Activated T-helper 17 cell treated with anti-CD3 and anti-CD28 coated beads, Interleukin-2, amount 50 U/mL, for 72 hours (primary cell): Measurements from ENCODE around the gene CAPS2. TPM values are rescaled to one million over a fixed set of nuclear protein-coding genes. Genes with fewer than 3 reads are reported as not detected.
A peak's percentile ranks its signal among the peaks of the same experiment; 100 is the strongest.
"Not testable (repeated sequence)": the region's sequence is repeated elsewhere in the genome, so short reads cannot be mapped to it uniquely, and the experiment has no call there.

Experiments used
- ATAC-seq: fragments of 150-1000 bp; cut with Tn5 transposase; replicated peaks from 2 replicates; pipeline ENCODE4 v1.10.0; 2021; ENCODE audit warnings: mild to moderate bottlenecking, moderate library complexity
- H3K27ac Mint-ChIP-seq: one replicate; pipeline ENCODE4 v1.8.0; 2022; ENCODE audit warnings: mixed read lengths
- H3K27me3 Mint-ChIP-seq: one replicate; pipeline ENCODE4 v1.8.0; 2022; ENCODE audit warnings: mixed read lengths
- H3K36me3 Mint-ChIP-seq: one replicate; pipeline ENCODE4 v1.8.0; 2022; ENCODE audit warnings: low read depth, mild to moderate bottlenecking, mixed read lengths
- H3K4me1 Mint-ChIP-seq: one replicate; pipeline ENCODE4 v1.8.0; 2022; ENCODE audit warnings: mixed read lengths
- H3K4me3 Mint-ChIP-seq: one replicate; pipeline ENCODE4 v1.8.0; 2022; ENCODE audit warnings: mild to moderate bottlenecking, mixed read lengths
- H3K9me3 Mint-ChIP-seq: one replicate; pipeline ENCODE4 v1.8.0; 2022; ENCODE audit warnings: mixed read lengths
- total RNA-seq, 2 donors: library from RNA; stranded (reverse); gene quantifications; one replicate each; pipeline ENCODE4 v1.2.3, GENCODE V29; 2022

Gene CAPS2
- 10 to 100 TPM in 1 of 2 donors, 1 to 10 TPM in 1; 6.0 to 11.1 TPM for total RNA-seq

DNA sequence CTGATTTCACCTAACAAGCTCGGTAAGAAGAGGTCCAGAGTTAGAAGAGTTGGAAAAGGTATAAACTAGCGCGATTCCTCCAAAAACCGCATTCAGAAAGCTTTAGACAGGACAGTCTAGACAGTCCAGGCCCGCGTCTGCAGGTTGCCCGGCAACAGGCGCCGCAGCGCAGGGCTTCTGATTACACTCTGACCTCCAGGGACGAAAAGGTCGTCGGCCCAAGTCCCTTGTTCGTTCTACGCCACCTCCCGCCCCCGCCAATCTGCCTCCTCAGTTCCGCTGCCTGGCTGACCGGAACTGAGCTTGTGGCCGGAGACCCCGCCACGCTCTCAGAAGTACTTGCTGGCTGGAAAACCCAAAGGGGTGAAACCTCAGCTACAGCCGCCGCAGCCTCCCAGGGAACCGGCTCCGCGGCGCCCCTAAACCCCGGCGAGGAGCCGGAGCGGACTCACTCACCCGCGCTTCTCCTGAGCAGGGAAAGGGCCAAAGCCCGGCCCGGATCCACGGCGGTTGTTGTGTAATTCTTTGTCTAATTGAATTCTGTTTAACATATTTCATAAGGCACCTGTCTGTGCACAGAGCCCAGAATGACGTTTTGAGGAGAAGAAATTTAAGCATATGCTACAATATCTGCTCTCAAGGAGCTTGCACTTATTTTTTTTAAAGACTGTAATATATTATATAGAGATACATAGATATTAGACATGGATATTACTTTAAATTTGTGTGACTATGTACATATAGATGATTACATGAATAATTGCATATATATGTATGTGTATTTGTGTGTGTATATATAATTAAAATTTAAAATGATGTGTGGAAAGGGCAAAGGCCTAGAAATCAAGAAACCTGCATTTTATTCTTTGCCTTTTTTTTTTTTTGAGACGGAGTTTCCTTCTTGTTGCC lies at the start of gene CAPS2:
CAPS2 (minus strand) TSS at position 407 of the 909 bp plus-strand sequence. CDS start 3,826 bp downstream, outside the sequence.
- H3K27ac Mint-ChIP-seq = peak within 1 kb of the TSS; percentile 36
- peaks cover 13% of the 10 kb centered on the region for H3K4me1 Mint-ChIP-seq
- H3K4me3 Mint-ChIP-seq = peak within 1 kb of the TSS; percentile 78
- H3K9me3 Mint-ChIP-seq = no peaks in the 10 kb centered on the region
- H3K36me3 Mint-ChIP-seq = no peaks in the 10 kb centered on the region
- H3K27me3 Mint-ChIP-seq = peaks cover 19% of the 10 kb centered on the region
- peak; percentile 50 for ATAC-seq

GRCh38 chr12:75378354-75378753 lies 48.2 kb upstream of the CAPS2 start:
- H3K27me3 Mint-ChIP-seq = no peaks in the 10 kb centered on the region
- no peaks in the 10 kb centered on the region for H3K36me3 Mint-ChIP-seq
- peaks cover 2% of the 10 kb centered on the region for H3K4me1 Mint-ChIP-seq
- no peaks in the 10 kb centered on the region for H3K9me3 Mint-ChIP-seq
- no peak overlapping the region for H3K27ac Mint-ChIP-seq
- no peak for ATAC-seq
- H3K4me3 Mint-ChIP-seq = no peak overlapping the region

- Mint-ChIP-seq H3K4me1 (peaks cover 5% of the 10 kb centered on the region), H3K9me3 (no peaks in the 10 kb centered on the region), H3K27me3 (no peaks in the 10 kb centered on the region), H3K27ac (no peak overlapping the region), H3K4me3 (no peak overlapping the region), H3K36me3 (no peaks in the 10 kb centered on the region)
- no peak for ATAC-seq
Measured at GRCh38 chr12:75374971-75375370, 44.8 kb upstream of the CAPS2 start.

DNA sequence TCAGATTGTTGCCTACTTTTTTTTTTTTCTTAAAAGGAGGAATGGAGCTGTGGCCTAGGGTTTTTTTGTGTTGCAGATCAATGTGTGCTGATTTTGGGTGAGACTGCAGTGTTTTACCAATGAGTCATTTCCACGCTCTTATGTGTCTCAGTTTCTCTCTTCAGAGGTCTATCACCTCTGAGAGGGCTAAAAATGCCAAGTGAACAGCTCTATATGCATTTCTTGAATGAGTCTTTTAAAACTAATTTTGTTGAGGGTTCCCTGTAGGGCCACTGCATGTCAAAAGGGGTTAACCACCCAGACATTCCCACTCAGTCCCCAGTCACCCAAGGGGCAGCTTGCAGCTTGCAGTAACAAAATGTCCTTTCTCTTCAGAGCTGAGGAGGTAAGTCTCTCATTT lies 36.5 kb upstream of the CAPS2 start:
- Mint-ChIP-seq H3K4me3 (no peak overlapping the region), H3K27ac (no peak overlapping the region), H3K9me3 (no peaks in the 10 kb centered on the region), H3K4me1 (peaks cover 6% of the 10 kb centered on the region), H3K27me3 (no peaks in the 10 kb centered on the region), H3K36me3 (no peaks in the 10 kb centered on the region)
- ATAC-seq = peak; percentile 73

DNA sequence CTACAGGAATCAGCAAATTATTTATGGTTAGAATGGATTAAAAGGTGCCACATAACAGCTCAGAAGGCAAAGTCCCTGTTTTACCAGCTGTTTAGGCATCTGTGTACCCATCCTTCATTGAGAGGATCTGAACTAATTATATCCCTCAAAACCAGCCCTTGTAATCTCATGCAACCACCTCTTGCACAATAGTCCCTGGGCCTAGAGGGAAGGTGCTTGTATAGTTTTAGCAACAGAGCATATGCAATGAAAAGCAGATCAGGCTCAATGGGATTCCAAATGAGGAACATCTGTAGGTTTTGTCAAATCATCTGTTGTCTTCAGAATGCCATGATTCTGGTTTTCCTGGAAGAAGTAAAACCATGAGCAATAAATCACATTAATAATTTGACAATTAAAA lies 34.8 kb upstream of the CAPS2 start:
- no peaks in the 10 kb centered on the region for H3K36me3 Mint-ChIP-seq
- H3K9me3 Mint-ChIP-seq = no peaks in the 10 kb centered on the region
- no peak overlapping the region for H3K27ac Mint-ChIP-seq
- no peak overlapping the region for H3K4me3 Mint-ChIP-seq
- H3K27me3 Mint-ChIP-seq = no peaks in the 10 kb centered on the region
- peaks cover 11% of the 10 kb centered on the region for H3K4me1 Mint-ChIP-seq
- no peak for ATAC-seq

GRCh38 chr12:75361408-75361807 lies 31.3 kb upstream of the CAPS2 start:
- peak; percentile 81 for ATAC-seq
- Mint-ChIP-seq H3K27ac (peak overlapping the region; percentile 53), H3K4me3 (no peak overlapping the region), H3K27me3 (no peaks in the 10 kb centered on the region), H3K4me1 (peaks cover 7% of the 10 kb centered on the region), H3K9me3 (no peaks in the 10 kb centered on the region), H3K36me3 (no peaks in the 10 kb centered on the region)

DNA sequence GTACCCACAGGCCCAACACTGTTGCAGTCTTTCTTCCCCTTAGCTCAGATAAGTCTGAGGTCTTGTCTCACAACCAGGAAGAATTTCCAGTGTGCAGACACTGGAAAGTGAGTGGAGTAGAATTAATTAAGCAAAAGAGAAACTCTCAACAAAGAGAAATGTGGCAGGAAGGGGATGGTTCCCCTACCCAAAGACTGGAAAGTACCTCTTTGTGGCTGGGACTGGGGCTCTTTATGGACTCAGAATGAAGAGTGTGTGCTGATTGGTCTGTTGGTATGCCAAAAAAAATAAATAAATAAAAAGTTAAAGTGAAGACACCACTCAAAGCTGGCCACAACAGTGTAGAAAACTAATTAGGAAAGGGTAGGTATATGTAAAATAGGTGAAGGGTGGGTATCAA lies 30.8 kb upstream of the CAPS2 start:
- Mint-ChIP-seq H3K9me3 (no peaks in the 10 kb centered on the region), H3K27ac (peak overlapping the region; percentile 53), H3K4me3 (no peak overlapping the region), H3K27me3 (no peaks in the 10 kb centered on the region), H3K4me1 (peaks cover 5% of the 10 kb centered on the region), H3K36me3 (no peaks in the 10 kb centered on the region)
- ATAC-seq = peak; percentile 85

DNA sequence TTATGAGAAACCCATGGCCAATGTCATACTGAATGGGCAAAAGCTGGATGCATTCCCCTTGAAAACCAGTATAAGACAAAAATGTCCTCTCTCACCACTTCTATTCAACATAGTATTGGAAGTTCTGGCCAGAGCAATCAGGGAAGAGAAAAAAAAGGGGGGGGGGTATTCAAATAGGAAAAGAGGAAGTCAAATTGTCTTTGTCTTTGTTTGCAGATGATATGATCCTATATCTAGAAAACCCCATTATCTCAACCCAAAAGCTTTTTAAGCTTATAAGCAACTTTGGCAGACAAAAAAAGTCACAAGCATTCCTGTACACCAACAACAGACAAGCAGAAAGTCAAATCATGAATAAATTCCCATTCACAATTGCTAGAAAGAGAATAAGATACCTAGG lies 23.9 kb upstream of the CAPS2 start:
- Mint-ChIP-seq H3K27me3 (no peaks in the 10 kb centered on the region), H3K27ac (no peak overlapping the region), H3K4me1 (no peaks in the 10 kb centered on the region), H3K36me3 (no peaks in the 10 kb centered on the region), H3K9me3 (peaks cover 6% of the 10 kb centered on the region), H3K4me3 (no peak overlapping the region)
- no peak for ATAC-seq

- no peak overlapping the region for H3K27ac Mint-ChIP-seq
- peaks cover 6% of the 10 kb centered on the region for H3K9me3 Mint-ChIP-seq
- no peaks in the 10 kb centered on the region for H3K36me3 Mint-ChIP-seq
- ATAC-seq = no peak
- no peaks in the 10 kb centered on the region for H3K4me1 Mint-ChIP-seq
- no peaks in the 10 kb centered on the region for H3K27me3 Mint-ChIP-seq
- H3K4me3 Mint-ChIP-seq = no peak overlapping the region
Measured at GRCh38 chr12:75350413-75350812, 20.3 kb upstream of the CAPS2 start.

GRCh38 chr12:75349946-75350345 lies 19.8 kb upstream of the CAPS2 start:
- peaks cover 6% of the 10 kb centered on the region for H3K9me3 Mint-ChIP-seq
- no peak for ATAC-seq
- no peaks in the 10 kb centered on the region for H3K27me3 Mint-ChIP-seq
- no peak overlapping the region for H3K4me3 Mint-ChIP-seq
- no peaks in the 10 kb centered on the region for H3K4me1 Mint-ChIP-seq
- no peak overlapping the region for H3K27ac Mint-ChIP-seq
- no peaks in the 10 kb centered on the region for H3K36me3 Mint-ChIP-seq

- H3K27ac Mint-ChIP-seq, H3K9me3 Mint-ChIP-seq, H3K36me3 Mint-ChIP-seq, H3K4me1 Mint-ChIP-seq, H3K27me3 Mint-ChIP-seq: not testable (repeated sequence)
- peak overlapping the region; percentile 28 for H3K4me3 Mint-ChIP-seq
- ATAC-seq = peak; percentile 99
Measured at GRCh38 chr12:75346215-75346614, 16.1 kb upstream of the CAPS2 start.

DNA sequence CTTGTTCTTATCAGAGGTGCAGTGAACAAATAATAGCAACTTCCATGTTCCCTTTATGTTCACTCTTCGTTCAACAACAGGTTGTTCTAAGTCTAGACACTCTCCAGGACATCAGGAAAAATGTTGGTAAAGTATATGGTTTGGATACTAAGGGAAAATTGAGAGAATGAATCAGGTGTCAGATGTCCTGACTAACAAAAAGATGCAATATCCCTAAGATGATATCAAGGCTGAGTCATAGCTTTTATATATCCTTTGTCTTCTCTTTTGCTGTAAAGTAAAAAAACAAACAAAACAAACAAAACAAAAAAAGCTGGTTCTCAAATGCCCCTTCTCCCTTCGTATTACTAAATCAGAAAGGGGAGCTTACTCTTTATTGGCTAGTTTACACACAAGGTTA lies 15.4 kb upstream of the CAPS2 start:
- no peaks in the 10 kb centered on the region for H3K4me1 Mint-ChIP-seq
- H3K4me3 Mint-ChIP-seq = no peak overlapping the region
- no peaks in the 10 kb centered on the region for H3K36me3 Mint-ChIP-seq
- no peak overlapping the region for H3K27ac Mint-ChIP-seq
- no peak for ATAC-seq
- H3K9me3 Mint-ChIP-seq = no peaks in the 10 kb centered on the region
- no peaks in the 10 kb centered on the region for H3K27me3 Mint-ChIP-seq

DNA sequence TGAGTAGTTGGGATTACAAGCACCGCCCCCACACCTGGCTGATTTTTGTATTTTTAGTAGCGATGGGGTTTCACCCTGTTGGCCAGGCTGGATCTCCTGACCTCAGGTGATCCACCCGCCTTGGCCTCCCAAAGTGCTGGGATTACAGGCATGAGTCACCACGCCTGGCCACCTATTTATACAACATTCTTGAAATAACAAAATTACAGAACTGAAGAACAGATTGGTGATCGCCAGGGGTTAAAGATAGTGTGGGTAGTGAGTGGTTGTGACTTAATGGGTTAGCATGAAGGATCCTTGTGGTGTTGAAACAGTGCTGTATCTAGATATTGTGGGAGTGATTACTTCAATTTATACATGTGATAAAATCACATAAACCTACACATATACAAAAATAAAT lies 11.7 kb upstream of the CAPS2 start:
- H3K27ac Mint-ChIP-seq = no peak overlapping the region
- peaks cover 5% of the 10 kb centered on the region for H3K4me1 Mint-ChIP-seq
- H3K27me3 Mint-ChIP-seq = no peaks in the 10 kb centered on the region
- no peaks in the 10 kb centered on the region for H3K36me3 Mint-ChIP-seq
- ATAC-seq = no peak
- H3K9me3 Mint-ChIP-seq = no peaks in the 10 kb centered on the region
- no peak overlapping the region for H3K4me3 Mint-ChIP-seq

DNA sequence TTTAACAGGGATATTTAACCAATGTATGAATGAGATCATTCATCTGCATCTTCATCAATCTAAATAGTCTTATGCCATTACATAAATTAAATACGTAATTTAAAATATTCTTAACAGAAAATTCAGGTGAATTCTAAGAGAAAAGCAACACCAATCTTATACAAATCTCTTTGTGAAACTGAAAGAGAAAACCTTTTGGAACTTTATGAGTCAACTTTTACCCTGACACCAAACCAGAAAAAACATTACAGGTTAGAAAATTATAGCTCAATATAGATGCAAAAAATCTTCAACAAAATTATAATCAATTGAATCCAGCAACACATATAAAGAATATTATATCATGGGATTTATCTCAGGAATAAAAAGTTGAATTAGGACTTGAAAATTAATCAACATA lies 7.8 kb upstream of the CAPS2 start:
- no peaks in the 10 kb centered on the region for H3K9me3 Mint-ChIP-seq
- no peaks in the 10 kb centered on the region for H3K36me3 Mint-ChIP-seq
- ATAC-seq = peak; percentile 22
- no peak overlapping the region for H3K27ac Mint-ChIP-seq
- peaks cover 7% of the 10 kb centered on the region for H3K27me3 Mint-ChIP-seq
- H3K4me1 Mint-ChIP-seq = peaks cover 18% of the 10 kb centered on the region
- no peak overlapping the region for H3K4me3 Mint-ChIP-seq

- peak; percentile 90 for ATAC-seq
- no peaks in the 10 kb centered on the region for H3K9me3 Mint-ChIP-seq
- peak within 1 kb of the TSS; percentile 64 for H3K27ac Mint-ChIP-seq
- peaks cover 7% of the 10 kb centered on the region for H3K27me3 Mint-ChIP-seq
- H3K36me3 Mint-ChIP-seq = no peaks in the 10 kb centered on the region
- H3K4me3 Mint-ChIP-seq = peak within 1 kb of the TSS; percentile 86
- peaks cover 18% of the 10 kb centered on the region for H3K4me1 Mint-ChIP-seq
Measured at GRCh38 chr12:75334384-75335030, 4.4 kb upstream of the CAPS2 start, which contains the start of gene GLIPR1L1. Gene GLIPR1L1 (plus strand): TSS chr12:75334670. CDS start chr12:75334729, 59 bp downstream.
